ENCODE results near the gene B3GAT1.

- TF ChIP-seq CTCF (IDR thresholded peaks at IDR 0.05) (no peak), POLR2A (IDR thresholded peaks at IDR 0.05) (no peak)
These were observed 50.4 kb downstream of the B3GAT1 start for GRCh38 chr11:134361661-134362060.
